C4-2B (cell line): ENCODE data around the gene FBXW11.
"Not testable (repeated sequence)": the region's sequence is repeated elsewhere in the genome, so short reads cannot be mapped to it uniquely, and the experiment has no call there.

Experiments used
- H3K27ac ChIP-seq: fragments of 450-650 bp; 2 replicates; pipeline ENCODE4 v1.5.1; 2017
- ZFX ChIP-seq: fragments of 450-650 bp; IDR thresholded peaks from 2 replicates; pipeline ENCODE4 v1.6.1; 2017
- TF ChIP-seq, protein P1 (sequence below): fragments of 450-650 bp; conservative IDR thresholded peaks from 2 replicates; pipeline ENCODE4 v1.5.1; 2017; ENCODE audit warnings: mild to moderate bottlenecking

The FBXW11 gene

DNA sequence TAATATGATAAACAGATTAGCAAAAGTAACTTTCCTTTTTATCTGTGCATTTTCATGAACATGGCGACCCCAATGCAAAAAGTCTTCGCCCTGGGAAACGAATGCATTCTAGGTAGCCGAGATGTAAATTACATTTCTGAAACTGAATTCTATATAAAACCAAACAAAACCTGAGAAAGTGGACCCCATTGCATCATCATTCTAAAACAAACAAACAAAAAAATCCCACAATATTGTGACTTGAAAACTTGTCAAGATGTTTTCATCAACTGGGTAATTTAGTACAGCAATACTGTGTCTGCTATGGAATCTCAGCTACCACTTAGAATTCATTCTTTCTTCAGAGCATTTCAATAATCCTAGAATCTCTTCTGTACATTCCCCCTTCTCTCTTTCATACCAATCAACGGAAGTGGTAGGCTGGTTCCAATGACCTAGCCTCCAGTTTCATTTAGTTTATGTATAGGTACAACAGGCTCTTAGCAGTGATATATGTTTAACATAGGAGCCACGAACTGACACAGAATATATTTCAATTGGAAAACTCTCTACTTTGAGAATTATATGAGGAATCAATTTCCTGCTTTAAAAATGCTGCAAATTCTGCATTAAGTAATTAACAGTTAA lies 85.6 kb downstream of the FBXW11 start:
- H3K27ac ChIP-seq = no peak overlapping the region
- TF ChIP-seq ZFX = no peak
- TF ChIP-seq, protein P1, sequence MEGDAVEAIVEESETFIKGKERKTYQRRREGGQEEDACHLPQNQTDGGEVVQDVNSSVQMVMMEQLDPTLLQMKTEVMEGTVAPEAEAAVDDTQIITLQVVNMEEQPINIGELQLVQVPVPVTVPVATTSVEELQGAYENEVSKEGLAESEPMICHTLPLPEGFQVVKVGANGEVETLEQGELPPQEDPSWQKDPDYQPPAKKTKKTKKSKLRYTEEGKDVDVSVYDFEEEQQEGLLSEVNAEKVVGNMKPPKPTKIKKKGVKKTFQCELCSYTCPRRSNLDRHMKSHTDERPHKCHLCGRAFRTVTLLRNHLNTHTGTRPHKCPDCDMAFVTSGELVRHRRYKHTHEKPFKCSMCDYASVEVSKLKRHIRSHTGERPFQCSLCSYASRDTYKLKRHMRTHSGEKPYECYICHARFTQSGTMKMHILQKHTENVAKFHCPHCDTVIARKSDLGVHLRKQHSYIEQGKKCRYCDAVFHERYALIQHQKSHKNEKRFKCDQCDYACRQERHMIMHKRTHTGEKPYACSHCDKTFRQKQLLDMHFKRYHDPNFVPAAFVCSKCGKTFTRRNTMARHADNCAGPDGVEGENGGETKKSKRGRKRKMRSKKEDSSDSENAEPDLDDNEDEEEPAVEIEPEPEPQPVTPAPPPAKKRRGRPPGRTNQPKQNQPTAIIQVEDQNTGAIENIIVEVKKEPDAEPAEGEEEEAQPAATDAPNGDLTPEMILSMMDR = no peak

DNA sequence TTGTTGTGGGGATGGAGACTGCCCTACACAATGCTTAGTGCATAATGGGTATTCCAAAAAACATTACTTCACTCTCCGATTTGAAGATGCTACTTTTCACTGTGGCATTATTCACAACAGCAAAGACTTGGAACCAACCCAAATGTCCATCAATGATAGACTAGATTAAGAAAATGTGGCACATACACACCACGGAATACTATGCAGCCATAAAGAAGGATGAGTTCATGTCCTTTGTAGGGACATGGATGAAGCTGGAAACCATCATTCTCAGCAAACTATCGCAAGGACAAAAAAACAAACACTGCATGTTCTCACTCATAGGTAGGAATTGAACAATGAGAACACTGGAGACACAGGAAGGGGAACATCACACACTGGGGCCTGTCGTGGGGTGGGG lies 90.7 kb downstream of the FBXW11 start:
- not testable (repeated sequence) for H3K27ac ChIP-seq

DNA sequence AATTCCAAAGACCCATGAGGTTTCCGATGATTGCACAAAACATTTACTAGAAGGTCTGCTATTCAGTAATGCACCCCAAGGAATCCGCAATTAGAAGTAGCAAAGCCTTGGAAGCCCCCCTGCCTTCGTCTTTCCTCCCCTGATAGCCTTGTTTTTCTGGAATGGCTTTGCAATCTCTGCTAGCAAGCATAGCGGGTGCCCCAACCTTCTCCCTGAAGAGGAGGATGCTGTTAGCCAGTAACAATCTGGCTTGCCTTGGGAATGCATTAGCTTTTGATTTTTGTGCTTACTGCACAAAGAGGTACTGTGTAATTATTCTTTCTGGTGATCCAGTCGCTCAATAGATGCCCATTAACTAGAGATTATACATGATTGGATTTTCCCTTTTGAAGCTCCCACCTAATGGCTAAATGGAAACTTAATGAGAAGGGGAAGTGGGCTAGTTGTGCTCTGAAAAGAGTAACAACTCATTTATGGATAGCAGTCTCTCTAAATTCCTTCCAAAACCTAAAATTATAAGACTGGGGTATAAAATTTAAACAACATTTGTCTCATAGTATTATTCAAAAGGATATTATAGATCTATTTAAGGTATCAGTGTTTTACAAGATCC lies 91.6 kb downstream of the FBXW11 start:
- no peak for TF ChIP-seq ZFX
- TF ChIP-seq, protein P1 = no peak
- no peak overlapping the region for H3K27ac ChIP-seq

DNA sequence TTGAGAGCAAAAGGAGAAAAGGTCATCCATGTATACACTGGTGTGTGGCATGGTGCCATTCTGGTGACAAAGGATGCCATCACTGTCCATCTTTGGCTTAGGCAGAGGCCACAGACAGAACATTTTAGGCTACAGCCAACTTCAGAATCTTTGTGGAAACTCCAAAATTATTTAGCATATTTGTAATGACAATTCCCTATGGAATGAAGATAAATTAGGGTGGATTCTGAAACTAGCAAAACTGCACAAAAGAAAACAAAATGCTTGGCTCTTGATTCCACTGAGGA lies 92.5 kb downstream of the FBXW11 start:
- TF ChIP-seq, protein P1 = no peak
- no peak for TF ChIP-seq ZFX
- no peak overlapping the region for H3K27ac ChIP-seq

DNA sequence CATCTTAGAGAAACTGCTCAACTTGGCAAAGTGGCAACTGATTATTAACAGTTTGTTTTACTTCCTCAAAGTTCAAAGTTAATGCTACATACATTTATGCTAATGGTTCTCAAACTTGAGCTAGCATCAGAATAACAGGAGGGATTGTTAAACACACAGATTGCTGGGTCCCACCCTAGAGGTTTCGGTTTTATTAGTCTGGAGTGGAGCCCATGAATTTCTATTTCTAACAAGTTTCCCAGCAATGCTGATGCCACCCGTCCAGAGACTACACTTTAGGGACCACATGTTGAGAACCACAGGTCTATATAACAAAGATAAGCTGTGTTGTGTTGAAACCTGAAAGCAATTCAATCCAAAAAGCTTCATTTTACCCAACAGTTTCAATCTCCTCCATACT lies 95.3 kb downstream of the FBXW11 start:
- H3K27ac ChIP-seq = no peak overlapping the region
- no peak for TF ChIP-seq ZFX
- TF ChIP-seq, protein P1 = no peak

DNA sequence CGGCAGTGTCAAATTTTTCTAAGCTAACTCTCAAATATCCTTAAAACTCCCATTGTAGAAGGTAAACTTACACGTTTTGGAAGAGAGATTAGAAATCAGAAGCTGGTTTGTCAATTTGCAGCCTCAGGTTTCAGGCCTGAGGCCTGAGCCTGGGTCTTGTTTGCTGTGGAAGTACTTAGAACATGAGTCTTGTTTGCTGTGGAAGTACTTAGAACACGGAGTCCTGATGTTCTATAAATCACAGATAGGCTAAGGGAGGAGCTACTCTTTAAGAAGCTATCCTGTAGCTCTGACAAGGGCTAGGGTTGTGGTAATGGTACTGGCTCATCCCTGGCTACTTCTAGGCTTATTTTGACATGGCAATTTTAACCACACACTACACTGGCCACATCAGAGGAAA lies 97.8 kb downstream of the FBXW11 start:
- no peak overlapping the region for H3K27ac ChIP-seq
- no peak for TF ChIP-seq ZFX
- TF ChIP-seq, protein P1 = no peak

DNA sequence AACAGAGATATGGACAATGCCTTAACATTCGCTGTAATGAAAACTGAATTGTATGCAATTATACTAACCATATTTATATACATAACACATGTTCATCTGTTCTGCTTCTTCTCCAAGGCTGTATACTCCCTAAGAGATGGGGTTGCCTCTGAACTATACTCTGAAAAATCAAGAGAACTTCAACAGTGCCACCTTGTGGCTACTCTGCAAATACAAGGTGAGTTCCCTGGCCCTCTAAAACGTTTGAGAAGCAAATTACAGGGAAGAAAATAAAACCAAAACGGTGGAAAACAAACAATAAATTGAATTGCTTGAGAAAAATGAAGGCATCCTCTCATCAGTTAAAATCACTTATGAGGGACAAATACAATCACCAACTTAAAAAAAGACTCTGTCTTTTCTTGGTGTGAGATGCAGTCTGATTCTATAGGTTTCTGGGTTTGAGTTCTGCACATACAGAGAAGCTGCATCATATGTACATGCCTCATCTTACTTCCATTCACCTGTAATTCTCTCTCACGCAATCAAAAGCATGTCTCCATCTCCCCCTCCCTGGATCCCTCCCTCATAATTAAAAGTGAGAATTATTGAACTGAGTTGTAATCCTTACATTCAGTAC lies 98.6 kb downstream of the FBXW11 start:
- TF ChIP-seq, protein P1 = peak; percentile 91
- TF ChIP-seq ZFX = no peak
- no peak overlapping the region for H3K27ac ChIP-seq
